K562 (cell line): ENCODE data around the gene KCNG1. TPM values are rescaled to one million over a fixed set of nuclear protein-coding genes. Genes with fewer than 3 reads are reported as not detected.

Experiments used
- ATAC-seq: fragments of 200-7000 bp; cut with Tn5 transposase; 3 replicates; pipeline ENCODE4 v1.9.1; 2020; ENCODE audit warnings: moderate library complexity
- BruUV-seq: library from RNA; stranded (reverse); fragments of 400-500 nt; replicated peaks from 2 replicates; lab custom pipeline; 2021; lab: Mats Ljungman, UMichigan
- CTCF ChIA-PET: fragments of 300-600 bp; formaldehyde crosslinking; extraction: SDS; loops from one replicate; lab custom pipeline; 2021; ENCODE audit warnings: low intra/inter-chr PET ratio; lab: Yijun Ruan, JAX
- POLR2A ChIA-PET: fragments of 300-600, 350-650 bp; sonication (Branson Sonifier 250); formaldehyde crosslinking; extraction: SDS; loops from one replicate; lab custom pipeline; 2021; ENCODE audit warnings: antibody characterized with exemption, inconsistent platforms; lab: Yijun Ruan, JAX
- DNase-seq, 4 experiments: peaks; one replicate each; pipeline versions ENCODE4 v3.0.0 to v3.0.0-alpha.2; 2011 to 2018; ENCODE audit warnings: low spot score in 3 of 4, mixed read lengths in 3 of 4; ENCODE audit errors: extremely low read depth in 1 of 4
- FAIRE-seq: peaks from 2 replicates; lab custom pipeline; 2011; peaks lifted over from hg19 to GRCh38; lab: Jason Lieb, UNC
- H2AFZ ChIP-seq: 2 replicates; pipeline ENCODE4 v1.6.0; 2011; ENCODE audit warnings: low read depth, low read length, control low read depth, inconsistent platforms
- H3K27ac ChIP-seq: fragments of 200-600 bp; 3 replicates; pipeline ENCODE4 v1.8.0; 2011; ENCODE audit warnings: low read depth, mild to moderate bottlenecking, control low read depth, inconsistent platforms, low read length, moderate library complexity, mixed read lengths; ENCODE audit errors: extremely low read depth
- H3K27me3 ChIP-seq, 2 experiments: fragments of 300-600 bp in 1 of 2; 2 replicates in 1 of 2; 3 replicates in 1 of 2; pipeline versions ENCODE4 v1.6.0 to v1.8.0; 2011; ENCODE audit warnings: inconsistent platforms in 2 of 2, low read length in 2 of 2, mild to moderate bottlenecking in 1 of 2, mixed read lengths in 1 of 2, moderate library complexity in 1 of 2; ENCODE audit not compliant: control insufficient read depth in 2 of 2, insufficient read depth in 2 of 2
- H3K36me3 ChIP-seq: fragments of 300-600 bp; 3 replicates; pipeline ENCODE4 v1.8.0; 2011; ENCODE audit warnings: mild to moderate bottlenecking, low read length, inconsistent platforms; ENCODE audit not compliant: control insufficient read depth, insufficient read depth
- H3K4me1 ChIP-seq, 2 experiments: fragments of 200-600 bp in 1 of 2; replicated peaks in 1 of 2; 2 replicates in 1 of 2; 3 replicates in 1 of 2; pipeline versions ENCODE4 v1.5.1 to v1.8.0; 2011; ENCODE audit warnings: inconsistent platforms in 2 of 2, low read length in 2 of 2, mild to moderate bottlenecking in 1 of 2, mixed read lengths in 1 of 2, moderate library complexity in 1 of 2; ENCODE audit not compliant: control insufficient read depth in 2 of 2, insufficient read depth in 2 of 2
- H3K4me2 ChIP-seq: 2 replicates; pipeline ENCODE4 v1.6.1; 2011; ENCODE audit warnings: low read length, control low read depth, inconsistent platforms, mixed read lengths; ENCODE audit not compliant: insufficient read depth
- H3K4me3 ChIP-seq: fragments of 200-600 bp; sonication (generic), shearing (Covaris generic); 2 replicates; pipeline ENCODE4 v1.5.1; 2016; ENCODE audit warnings: control low read depth, inconsistent platforms
- H3K79me2 ChIP-seq: fragments of 200-600 bp; 3 replicates; pipeline ENCODE4 v1.8.0; 2011; ENCODE audit warnings: low read length, inconsistent platforms; ENCODE audit not compliant: control insufficient read depth, insufficient read depth
- H3K9ac ChIP-seq, 2 experiments: 2 replicates each; pipeline versions ENCODE4 v1.6.0 to v1.6.1; 2011; ENCODE audit warnings: low read depth in 2 of 2, low read length in 2 of 2, control low read depth in 1 of 2, inconsistent platforms in 1 of 2, mild to moderate bottlenecking in 1 of 2, mixed read lengths in 1 of 2; ENCODE audit not compliant: insufficient read depth in 1 of 2
- H3K9me1 ChIP-seq: one replicate; pipeline ENCODE4 v1.6.0; 2011; ENCODE audit warnings: inconsistent platforms, mild to moderate bottlenecking, low read length, moderate library complexity; ENCODE audit not compliant: control insufficient read depth, insufficient read depth
- H3K9me3 ChIP-seq: replicated peaks from 2 replicates; pipeline ENCODE4 v1.5.1; 2011; ENCODE audit warnings: low read depth, low read length, inconsistent platforms; ENCODE audit not compliant: control insufficient read depth, insufficient read depth
- H4K20me1 ChIP-seq: replicated peaks from 2 replicates; pipeline ENCODE4 v1.6.1; 2011; ENCODE audit warnings: low read length, inconsistent platforms, mixed read lengths; ENCODE audit not compliant: control insufficient read depth, insufficient read depth
- ATF2 ChIP-seq: sonication (generic); formaldehyde crosslinking; IDR thresholded peaks from 2 replicates; pipeline ENCODE4 v1.8.1; 2022; ENCODE audit warnings: missing genetic modification reagents
- ATF3 ChIP-seq, 2 experiments: fragments of 450-650 bp in 1 of 2; sonication (generic) in 1 of 2; formaldehyde crosslinking in 1 of 2; IDR thresholded peaks in 1 of 2; conservative IDR thresholded peaks in 1 of 2; 2 replicates each; pipeline versions ENCODE4 v1.6.1 to v1.8.1; 2016 to 2023; ENCODE audit warnings: mild to moderate bottlenecking in 2 of 2, moderate library complexity in 2 of 2, inconsistent platforms in 1 of 2, missing genetic modification reagents in 1 of 2
- BCLAF1 ChIP-seq, 2 experiments: fragments of 450-650 bp in 1 of 2; IDR thresholded peaks; 2 replicates each; pipeline ENCODE4 v1.6.1; 2011 to 2017; ENCODE audit warnings: low read depth in 2 of 2, antibody characterized with exemption in 1 of 2, borderline replicate concordance in 1 of 2, low read length in 1 of 2, mild to moderate bottlenecking in 1 of 2, mixed read lengths in 1 of 2; ENCODE audit not compliant: control insufficient read depth in 1 of 2
- CEBPB ChIP-seq: fragments of 450-650 bp; IDR thresholded peaks from 2 replicates; pipeline ENCODE4 v1.6.1; 2016; ENCODE audit warnings: missing genetic modification characterization, missing compliant biosample characterization
- ELK3 ChIP-seq: fragments of 450-650 bp; formaldehyde crosslinking; IDR thresholded peaks from 2 replicates; pipeline ENCODE4 v1.4.0; 2020; ENCODE audit warnings: mild to moderate bottlenecking
- TFAP4 ChIP-seq: sonication (generic); formaldehyde crosslinking; IDR thresholded peaks from 2 replicates; pipeline ENCODE4 v1.8.0; 2022; ENCODE audit warnings: missing genetic modification reagents, mild to moderate bottlenecking, moderate library complexity, borderline replicate concordance
- TSC22D4 ChIP-seq: fragments of 450-650 bp; IDR thresholded peaks from 2 replicates; pipeline ENCODE4 v1.6.1; 2016; ENCODE audit warnings: missing genetic modification characterization, missing biosample characterization, control low read depth
- ZFP36 ChIP-seq: fragments of 150-350 bp; IDR thresholded peaks from 2 replicates; pipeline ENCODE4 v1.6.1; 2018; ENCODE audit warnings: low read length, low read depth; ENCODE audit not compliant: partially characterized antibody
- ZNF668 ChIP-seq: fragments of 250-450 bp; sonication (Bioruptor Pico); IDR thresholded peaks from 2 replicates; pipeline ENCODE4 v1.8.0; 2022; ENCODE audit warnings: mild to moderate bottlenecking, inconsistent platforms
- WGBS: fragments of 100-300 bp; shearing (Covaris generic); methylation state at CpG from one replicate; pipeline ENCODE4 v1.1.6; 2016; ENCODE audit warnings: low coverage, mixed read lengths; ENCODE audit not compliant: insufficient coverage; ENCODE audit errors: missing lambda C conversion rate; 5-methylcytosine and 5-hydroxymethylcytosine counted together
- in situ Hi-C: fragments of 300-500 bp; cut with MboI; formaldehyde crosslinking; loops from 4 replicates; pipeline ENCODE4 v1.15.0; 2018; ENCODE audit warnings: inconsistent platforms, mixed read lengths
- intact Hi-C: fragments of 100-400 bp; cut with micrococcal nuclease; formaldehyde crosslinking; loops from 2 replicates; pipeline ENCODE4 v1.14.2; 2022
- polyA plus RNA-seq, 8 experiments: library from polyadenylated mRNA; depleted of rRNA in 4 of 8; stranded (reverse) in 5 of 8; unstranded in 3 of 8; fragments of >200 nt; fragmentation: Nextera tagmentation in 2 of 8; fragmentation: Illumina TruSeq in 1 of 8; extraction: Ambion mirVana in 2 of 8; extraction: Trizol in 1 of 8; gene quantifications; 2 replicates each; pipeline versions ENCODE4 v1.2.1 to v1.2.3, GENCODE V29; 2011 to 2014; ENCODE audit warnings: inconsistent platforms in 1 of 8, missing spikeins in 1 of 8
- total RNA-seq, 7 experiments: library from RNA; depleted of rRNA in 6 of 7; stranded (reverse); fragments of >200 nt in 6 of 7; fragmentation: Illumina TruSeq in 2 of 7; extraction: Trizol in 2 of 7; gene quantifications; 2 replicates each; pipeline versions ENCODE4 v1.2.1 to v1.2.3, GENCODE V29; 2011 to 2021; ENCODE audit warnings: low replicate concordance in 1 of 7

The KCNG1 gene
- total and polyA plus RNA-seq, 9 of the 15 experiments (the other 6 are each of a cell fraction or from before 2014, with no cell fraction given), result 0.06 to 1.5 (median 0.22) TPM; not detected in 2

- Histone ChIP-seq H4K20me1 (no peaks in the 10 kb centered on the region), H3K4me3 (no peak overlapping the region), H3K9ac (no peak overlapping the region), H3K36me3 (no peaks in the 10 kb centered on the region), H3K27ac (no peak overlapping the region), H3K9me1 (no peaks in the 10 kb centered on the region), H3K27me3 (peaks cover 8 to 29% of the 10 kb centered on the region in 2 experiments; a peak in 4 of 5 replicates), H3K9me3 (no peaks in the 10 kb centered on the region), H2AFZ (no peak overlapping the region), H3K4me2 (peak overlapping the region; percentile 39; the same call in 1 of the 2 replicates), H3K79me2 (no peaks in the 10 kb centered on the region), H3K4me1 (peaks cover 0 to 18% of the 10 kb centered on the region in 2 experiments; a peak in 3 of 5 replicates)
- no TSS peak for BruUV-seq
- CTCF ChIA-PET, result no interaction called here
- intact Hi-C loops, result no loop called here
- FAIRE-seq, result no peak
- in situ Hi-C loops, result no loop called here
- 9% methylated on average over 16 of the region's 17 CpGs for WGBS
- no peak for DNase-seq
- POLR2A ChIA-PET, result interaction anchor here (0.6 kb wide), 2 partner anchors 257 to 520 kb away, joined by 3 read pairs; partner anchors contain the start of gene PTPN1
- no peak for ATAC-seq
- TF ChIP-seq ATF2 (CRISPR knock-in tag) (no peak), ZFP36 (peak; percentile 37), ZNF668 (CRISPR knock-in tag) (no peak), ELK3 (CRISPR knock-in tag) (no peak), BCLAF1 (IDR thresholded peaks at IDR 0.05; ENCODE audit: borderline replicate concordance in 1 of 2, control insufficient read depth in 1 of 2, low read depth in 2 of 2, low read length in 1 of 2) (no peak), CEBPB (tag) (peak; percentile 35; the same call in 1 of the 2 replicates), TFAP4 (CRISPR knock-in tag) (0 out of 2 replicates have a peak, but pooled peaks have one; percentile 15), ATF3 (IDR thresholded peaks at IDR 0.05) (peak; percentile 38; the same call in 1 of the 2 replicates), ATF3 (CRISPR knock-in tag; conservative IDR thresholded peaks at IDR 0.05) (no peak), TSC22D4 (no peak)
These were observed 7.3 kb upstream of the KCNG1 start for GRCh38 chr20:51029963-51030920.
